Endodermal cell (in vitro differentiated cells): ENCODE results near the gene HOXA1. TPM values are rescaled to one million over a fixed set of nuclear protein-coding genes. Genes with fewer than 3 reads are reported as not detected.

Experiments
- DNase-seq: peaks from one replicate; pipeline ENCODE4 v3.0.0-alpha.2; 2017
- H3K27ac ChIP-seq: 2 replicates; pipeline ENCODE4 v1.5.1; 2013; ENCODE audit warnings: mild to moderate bottlenecking, low read depth, low read length, moderate library complexity
- H3K27me3 ChIP-seq: 2 replicates; pipeline ENCODE4 v1.6.1; 2013; ENCODE audit warnings: mild to moderate bottlenecking, low read length, moderate library complexity; ENCODE audit not compliant: insufficient read depth, control insufficient read depth, poor library complexity, severe bottlenecking
- H3K36me3 ChIP-seq: 2 replicates; pipeline ENCODE4 v1.7.0; 2013; ENCODE audit warnings: mild to moderate bottlenecking, low read length, moderate library complexity; ENCODE audit not compliant: control insufficient read depth, insufficient read depth
- H3K4me1 ChIP-seq: one replicate; pipeline ENCODE4 v1.7.0; 2013; ENCODE audit warnings: low read length; ENCODE audit not compliant: control insufficient read depth, insufficient read depth
- H3K4me3 ChIP-seq: 2 replicates; pipeline ENCODE4 v1.5.1; 2013; ENCODE audit warnings: mild to moderate bottlenecking, low read length, moderate library complexity
- H3K9ac ChIP-seq: 2 replicates; pipeline ENCODE4 v1.6.1; 2013; ENCODE audit warnings: mild to moderate bottlenecking, low read length, moderate library complexity; ENCODE audit not compliant: poor library complexity, severe bottlenecking; ENCODE audit errors: extremely low read depth
- H3K9me3 ChIP-seq: 2 replicates; pipeline ENCODE4 v1.6.1; 2013; ENCODE audit warnings: mild to moderate bottlenecking, low read length, moderate library complexity; ENCODE audit not compliant: control insufficient read depth
- H3K27ac Mint-ChIP-seq: 2 replicates; pipeline ENCODE4 v1.8.0; 2020; ENCODE audit warnings: mixed read lengths
- H3K27me3 Mint-ChIP-seq: 2 replicates; pipeline ENCODE4 v1.8.0; 2021; ENCODE audit warnings: mild to moderate bottlenecking, mixed read lengths; ENCODE audit not compliant: insufficient read depth
- H3K36me3 Mint-ChIP-seq: 2 replicates; pipeline ENCODE4 v1.8.0; 2020; ENCODE audit warnings: low read depth, mixed read lengths
- H3K4me1 Mint-ChIP-seq: 2 replicates; pipeline ENCODE4 v1.8.0; 2020; ENCODE audit warnings: mixed read lengths
- H3K4me3 Mint-ChIP-seq: 2 replicates; pipeline ENCODE4 v1.8.0; 2020; ENCODE audit warnings: mild to moderate bottlenecking, moderate library complexity, mixed read lengths
- H3K9me3 Mint-ChIP-seq: 2 replicates; pipeline ENCODE4 v1.8.0; 2020; ENCODE audit warnings: mild to moderate bottlenecking, mixed read lengths
- WGBS, 2 experiments: methylation state at CpG; one replicate each; pipeline versions ENCODE4 v1.1.5 to v1.1.7; 2013; ENCODE audit warnings: missing lambda C conversion rate in 2 of 2, mixed read lengths in 1 of 2; ENCODE audit not compliant: insufficient coverage in 1 of 2, insufficient read length in 1 of 2; 5-methylcytosine and 5-hydroxymethylcytosine counted together
- total RNA-seq, 2 donors: library from RNA; stranded (reverse); fragmentation: NEBNext Ultra II Directional in 1 of 2; extraction: Animal tissue kit (Norgen Biotek cat#: 25700) in 1 of 2; gene quantifications; 2 replicates in 1 of 2; 3 replicates in 1 of 2; pipeline ENCODE4 v1.2.1, GENCODE V29; 2021
- TF ChIP-seq, protein P1 (sequence below): fragments of 200-600 bp; sonication (generic); conservative IDR thresholded peaks from 2 replicates; pipeline ENCODE4 v1.5.0; 2021; ENCODE audit warnings: antibody characterized with exemption, mild to moderate bottlenecking

The HOXA1 gene
- total RNA-seq, 2 donors from 2014 or later = not detected

DNA sequence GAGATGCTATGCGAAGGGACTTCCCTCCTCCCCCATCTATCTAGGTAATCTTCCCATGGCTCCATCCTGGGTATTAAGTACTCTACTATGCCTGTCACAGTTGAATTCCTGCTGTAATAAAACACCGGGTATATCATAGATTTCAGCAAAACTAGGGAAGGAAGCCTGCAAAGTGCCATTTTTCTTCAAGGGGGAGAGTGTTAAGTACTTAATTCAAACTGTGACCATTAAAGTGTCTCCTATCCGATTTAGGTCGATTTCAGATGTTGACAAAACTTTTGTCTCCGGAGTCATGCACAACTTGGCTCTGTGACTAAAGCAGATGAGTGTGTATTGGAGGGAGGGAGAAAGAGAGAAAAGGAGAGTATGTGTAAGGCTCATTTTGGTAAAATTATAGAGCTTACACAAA lies 30.2 kb upstream of the HOXA1 start:
- Mint-ChIP-seq H3K4me3 (no peak overlapping the region), H3K27me3 (peaks cover 97% of the 10 kb centered on the region), H3K27ac (no peak overlapping the region), H3K9me3 (no peaks in the 10 kb centered on the region), H3K4me1 (peaks cover 4% of the 10 kb centered on the region), H3K36me3 (no peaks in the 10 kb centered on the region)
- Histone ChIP-seq H3K4me3 (no peak overlapping the region), H3K27ac (no peak overlapping the region), H3K4me1 (no peaks in the 10 kb centered on the region), H3K36me3 (no peaks in the 10 kb centered on the region), H3K9ac (no peak overlapping the region), H3K9me3 (peaks cover 17% of the 10 kb centered on the region), H3K27me3 (peaks cover 99% of the 10 kb centered on the region)
- WGBS, 2 experiments = 5 to 8% methylated on average over 4 to 5 of the region's 5 CpGs
- peak; percentile 27 for DNase-seq
- TF ChIP-seq, protein P1, sequence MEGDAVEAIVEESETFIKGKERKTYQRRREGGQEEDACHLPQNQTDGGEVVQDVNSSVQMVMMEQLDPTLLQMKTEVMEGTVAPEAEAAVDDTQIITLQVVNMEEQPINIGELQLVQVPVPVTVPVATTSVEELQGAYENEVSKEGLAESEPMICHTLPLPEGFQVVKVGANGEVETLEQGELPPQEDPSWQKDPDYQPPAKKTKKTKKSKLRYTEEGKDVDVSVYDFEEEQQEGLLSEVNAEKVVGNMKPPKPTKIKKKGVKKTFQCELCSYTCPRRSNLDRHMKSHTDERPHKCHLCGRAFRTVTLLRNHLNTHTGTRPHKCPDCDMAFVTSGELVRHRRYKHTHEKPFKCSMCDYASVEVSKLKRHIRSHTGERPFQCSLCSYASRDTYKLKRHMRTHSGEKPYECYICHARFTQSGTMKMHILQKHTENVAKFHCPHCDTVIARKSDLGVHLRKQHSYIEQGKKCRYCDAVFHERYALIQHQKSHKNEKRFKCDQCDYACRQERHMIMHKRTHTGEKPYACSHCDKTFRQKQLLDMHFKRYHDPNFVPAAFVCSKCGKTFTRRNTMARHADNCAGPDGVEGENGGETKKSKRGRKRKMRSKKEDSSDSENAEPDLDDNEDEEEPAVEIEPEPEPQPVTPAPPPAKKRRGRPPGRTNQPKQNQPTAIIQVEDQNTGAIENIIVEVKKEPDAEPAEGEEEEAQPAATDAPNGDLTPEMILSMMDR = no peak

DNA sequence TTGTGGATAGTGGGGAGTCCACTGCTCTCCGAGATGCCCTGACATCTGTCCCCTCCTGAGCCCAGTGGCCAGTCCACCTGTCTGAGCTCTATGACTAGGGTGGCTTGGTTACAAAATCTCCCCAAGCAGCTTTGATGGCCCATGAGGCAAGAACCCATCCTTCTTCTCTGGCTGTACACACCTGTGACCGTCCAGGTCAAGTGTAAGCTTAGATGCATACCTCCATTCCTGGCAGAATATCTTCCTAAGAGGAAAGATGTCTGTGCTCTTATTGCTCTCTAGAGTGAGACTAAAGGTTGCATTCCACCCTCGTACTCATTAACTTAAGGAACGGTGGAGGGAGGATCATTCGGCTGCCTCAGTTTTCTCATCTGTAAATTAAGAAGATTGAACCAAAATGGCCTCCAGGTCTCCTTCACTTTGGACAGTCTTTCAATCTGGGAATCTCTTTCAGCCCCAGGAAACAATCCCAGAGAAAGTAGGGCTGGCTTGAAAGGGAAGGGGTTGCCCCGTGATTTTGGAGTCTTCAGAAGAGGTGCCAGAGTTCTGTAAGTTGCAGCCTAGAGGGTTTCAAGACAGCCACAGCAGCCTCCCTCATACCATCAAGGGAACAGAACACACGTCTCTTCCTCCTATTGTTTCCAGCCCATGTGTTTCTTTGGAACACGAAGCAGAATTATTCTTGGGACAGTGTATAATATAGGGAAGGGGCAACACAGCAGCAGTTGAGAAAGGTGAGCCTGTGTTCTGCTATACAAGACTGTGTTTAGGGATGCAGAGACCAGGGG lies 29.3 kb upstream of the HOXA1 start:
- Mint-ChIP-seq H3K27me3 (peaks cover 99% of the 10 kb centered on the region), H3K36me3 (no peaks in the 10 kb centered on the region), H3K9me3 (no peaks in the 10 kb centered on the region), H3K4me3 (no peak overlapping the region), H3K27ac (no peak overlapping the region), H3K4me1 (peaks cover 4% of the 10 kb centered on the region)
- DNase-seq = no peak
- Histone ChIP-seq H3K9me3 (peaks cover 17% of the 10 kb centered on the region), H3K27ac (no peak overlapping the region), H3K27me3 (peaks cover 100% of the 10 kb centered on the region), H3K36me3 (no peaks in the 10 kb centered on the region), H3K4me1 (no peaks in the 10 kb centered on the region), H3K9ac (no peak overlapping the region), H3K4me3 (no peak overlapping the region)
- TF ChIP-seq, protein P1 = no peak
- 29 to 34% methylated on average over 3 to 8 of the region's 8 CpGs for WGBS, 2 experiments

DNA sequence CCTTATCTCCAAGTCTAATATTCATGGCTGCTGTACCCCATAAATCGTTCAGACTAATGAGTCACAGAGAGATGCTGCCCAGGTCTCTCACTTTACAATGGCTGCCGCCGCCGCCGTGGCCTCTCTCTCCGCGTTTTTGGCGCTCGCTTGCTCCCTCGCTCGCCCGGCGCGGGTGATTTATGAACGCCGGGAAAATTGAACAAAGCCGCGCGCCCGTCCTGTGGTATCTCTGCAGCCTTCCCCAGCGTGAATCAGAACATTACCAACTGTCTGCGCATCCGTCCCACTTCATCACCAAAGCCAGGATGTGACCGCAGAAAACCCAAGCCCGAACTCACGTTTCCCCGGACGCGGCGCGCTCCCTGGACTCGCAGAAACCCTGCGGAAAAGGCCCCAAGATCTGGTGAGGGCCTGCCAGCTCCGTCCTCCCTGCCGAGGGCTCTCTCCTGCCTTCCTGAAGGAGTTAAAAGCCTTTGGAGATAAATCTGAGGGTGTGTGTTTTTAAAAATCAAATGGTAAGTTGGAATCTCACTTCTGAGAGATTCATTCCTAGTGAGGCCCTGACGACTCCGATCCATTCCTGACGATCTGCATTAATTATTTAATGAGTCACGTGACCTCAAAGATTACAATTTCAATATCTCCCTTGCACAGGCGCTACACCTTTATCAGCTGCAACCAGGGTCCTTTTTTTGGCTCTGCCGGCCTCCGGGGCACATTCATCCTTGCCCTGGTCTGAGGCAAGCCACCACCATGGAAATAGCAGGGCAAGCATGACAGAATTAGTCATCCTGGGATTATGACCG lies 28.5 kb upstream of the HOXA1 start:
- peaks cover 4% of the 10 kb centered on the region for H3K4me1 Mint-ChIP-seq

More for the DNA sequence above, 28.5 kb upstream of the HOXA1 start:
- Mint-ChIP-seq H3K27me3 (peaks cover 100% of the 10 kb centered on the region), H3K27ac (no peak overlapping the region), H3K9me3 (no peaks in the 10 kb centered on the region), H3K36me3 (no peaks in the 10 kb centered on the region), H3K4me3 (no peak overlapping the region)
- H3K27ac ChIP-seq = no peak overlapping the region
- 2 to 4% methylated on average over 25 to 43 of the region's 43 CpGs for WGBS, 2 experiments
- H3K9ac ChIP-seq = no peak overlapping the region
- peaks cover 100% of the 10 kb centered on the region for H3K27me3 ChIP-seq
- DNase-seq = peak; percentile 38
- peaks cover 17% of the 10 kb centered on the region for H3K9me3 ChIP-seq
- no peaks in the 10 kb centered on the region for H3K36me3 ChIP-seq
- no peaks in the 10 kb centered on the region for H3K4me1 ChIP-seq
- H3K4me3 ChIP-seq = no peak overlapping the region
- TF ChIP-seq, protein P1 = no peak
